GM19438 (cell line): ENCODE data around the gene NFATC2IP.
"Not testable (repeated sequence)": the region's sequence is repeated elsewhere in the genome, so short reads cannot be mapped to it uniquely, and the experiment has no call there.

Experiments used
- ATAC-seq: cut with Tn5 transposase; IDR thresholded peaks from one replicate; pipeline ENCODE4 v1.9.1; 2021; ENCODE audit warnings: low read depth; ENCODE audit not compliant: unreplicated experiment

The NFATC2IP gene

GRCh38 chr16:28964496-28964895 lies 13.8 kb downstream of the NFATC2IP start:
- ATAC-seq, result no peak

GRCh38 chr16:28967156-28967555 lies 16.4 kb downstream of the NFATC2IP start:
- no peak for ATAC-seq

GRCh38 chr16:28969696-28970095 lies 19.0 kb downstream of the NFATC2IP start:
- ATAC-seq, result not testable (repeated sequence)

GRCh38 chr16:28974007-28974436 lies 23.3 kb downstream of the NFATC2IP start:
- ATAC-seq, result peak; percentile 14

GRCh38 chr16:28974437-28975157 lies 23.9 kb downstream of the NFATC2IP start, which contains the start of gene SPNS1:
Gene SPNS1, plus strand, starts transcription at chr16:28974778. Its CDS starts 374 bp downstream, at chr16:28975152.
- ATAC-seq, result peak; percentile 87

- peak; percentile 5 for ATAC-seq
Measured at GRCh38 chr16:28975158-28975599, 24.4 kb downstream of the NFATC2IP start.

GRCh38 chr16:28977703-28978662 lies 27.2 kb downstream of the NFATC2IP start:
- no peak for ATAC-seq

GRCh38 chr16:28980330-28980729 lies 29.6 kb downstream of the NFATC2IP start:
- ATAC-seq, result not testable (repeated sequence)

- no peak for ATAC-seq
Measured at GRCh38 chr16:28980929-28981328, 30.2 kb downstream of the NFATC2IP start.

GRCh38 chr16:28981517-28981916 lies 30.8 kb downstream of the NFATC2IP start:
- ATAC-seq, result no peak

GRCh38 chr16:28982418-28982817 lies 31.7 kb downstream of the NFATC2IP start:
- ATAC-seq, result no peak

- no peak for ATAC-seq
Measured at GRCh38 chr16:28982949-28983348, 32.2 kb downstream of the NFATC2IP start.

- no peak for ATAC-seq
Measured at GRCh38 chr16:28983644-28984043, 32.9 kb downstream of the NFATC2IP start.

- no peak for ATAC-seq
Measured at GRCh38 chr16:28984091-28984490, 33.4 kb downstream of the NFATC2IP start.

- ATAC-seq, result no peak
Measured at GRCh38 chr16:28984619-28985135, 33.9 kb downstream of the NFATC2IP start, which contains the start of gene LAT. Gene LAT, plus strand, starts transcription at chr16:28985052. Its CDS starts 366 bp downstream, at chr16:28985418.

- ATAC-seq, result no peak
Measured at GRCh38 chr16:28985211-28986041, 34.7 kb downstream of the NFATC2IP start.

- ATAC-seq, result no peak
Measured at GRCh38 chr16:28986046-28986445, 35.3 kb downstream of the NFATC2IP start.

- no peak for ATAC-seq
Measured at GRCh38 chr16:28986492-28986891, 35.8 kb downstream of the NFATC2IP start.

GRCh38 chr16:28987170-28987853 lies 36.6 kb downstream of the NFATC2IP start:
- no peak for ATAC-seq
